ENCODE data around the gene HLA-DQB1. TPM values are rescaled to one million over a fixed set of nuclear protein-coding genes. Genes with fewer than 3 reads are reported as not detected.

Gene HLA-DQB1
- total RNA-seq, 2 experiments from 2014 or later = 16.5 to 19.0 TPM

DNA sequence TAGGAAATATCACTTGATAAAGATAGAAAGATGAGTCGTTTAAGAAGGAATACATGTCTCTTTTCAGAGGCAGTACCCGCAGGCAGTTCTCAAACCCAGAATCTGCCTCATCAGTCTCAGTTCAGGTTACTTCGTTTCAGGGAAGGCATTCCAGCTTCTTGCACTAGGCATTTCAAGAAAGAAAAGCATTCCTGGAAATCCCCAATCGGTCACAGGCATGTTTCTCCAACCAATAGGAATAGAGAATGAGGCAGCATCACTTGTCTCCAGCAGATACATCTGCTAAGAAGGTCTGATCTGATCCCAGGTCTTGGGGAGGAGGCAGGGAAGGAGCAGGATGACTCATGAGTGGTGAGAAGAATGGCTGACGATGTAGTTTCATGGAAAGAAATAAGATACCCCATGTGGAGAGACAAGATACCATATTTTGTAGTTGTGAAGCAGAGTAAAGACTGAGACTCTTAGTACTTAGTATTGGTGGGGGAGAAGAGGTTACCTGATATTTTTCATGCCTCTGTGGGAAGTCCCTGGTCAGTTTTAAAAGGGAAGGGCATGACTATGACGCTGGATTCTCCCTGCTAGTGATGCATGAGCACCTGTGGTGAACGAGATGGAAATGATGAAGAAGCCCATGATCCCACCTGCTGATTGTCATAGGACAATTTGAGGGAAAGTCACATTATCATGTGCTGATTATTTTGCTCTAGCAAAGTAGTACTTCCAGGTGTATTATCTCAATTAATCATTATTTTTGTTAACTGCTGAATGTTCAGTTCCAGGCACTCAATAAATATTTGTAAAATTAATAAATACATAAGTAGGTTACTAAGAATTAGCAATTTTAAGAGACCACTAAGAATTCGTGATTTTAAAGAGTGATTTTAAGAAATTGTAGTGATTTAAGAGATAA, 56.5 kb downstream of the HLA-DQB1 start:
- Mint-ChIP-seq H3K9me3 (no peaks in the 10 kb centered on the region), H3K27me3 (peaks cover 3% of the 10 kb centered on the region), H3K36me3 (peaks cover 4% of the 10 kb centered on the region), H3K27ac (no peak overlapping the region), H3K4me3 (no peak overlapping the region), H3K4me1 (no peaks in the 10 kb centered on the region)
- DNase-seq = no peak
- POLR2A ChIA-PET = interaction anchor here (0.9 to 1.0 kb wide), 2 partner anchors 13 to 178 kb away, joined by 3 to 5 read pairs; no protein-coding TSS in a partner anchor
- peak; percentile 100 for ATAC-seq (ENCODE audit: low read depth)

Other genes with a start within 250 kb of the HLA-DQB1 start
- 10 to 100 TPM; 25.8 to 26.1 TPM for gene HLA-DRA, start 226.8 kb downstream of the HLA-DQB1 start, total RNA-seq
- gene HLA-DRB5, start 136.4 kb downstream of the HLA-DQB1 start, total RNA-seq = under 1 TPM in 1 of 2 experiments, not detected in 1; 0.26 TPM
- gene HLA-DRB1, start 76.8 kb downstream of the HLA-DQB1 start, total RNA-seq = 10 to 100 TPM; 11.8 to 12.1 TPM
- 1 to 10 TPM; 3.9 to 4.6 TPM for gene HLA-DQA1, start 29.3 kb downstream of the HLA-DQB1 start, total RNA-seq
- gene HLA-DQA2, start 74.7 kb upstream of the HLA-DQB1 start, total RNA-seq = under 1 TPM in 1 of 2 experiments, not detected in 1; 0.34 TPM
- not detected for gene HLA-DQB2, start 96.9 kb upstream of the HLA-DQB1 start, total RNA-seq
- gene HLA-DOB, start 150.3 kb upstream of the HLA-DQB1 start, total RNA-seq = 1 to 10 TPM; 2.4 to 3.1 TPM
- 100 to 1,000 TPM; 209 to 210 TPM for gene TAP2, start 172.1 kb upstream of the HLA-DQB1 start, total RNA-seq
- 100 to 1,000 TPM; 308 to 327 TPM for gene PSMB8, start 177.4 kb upstream of the HLA-DQB1 start, total RNA-seq
- gene TAP1, start 187.0 kb upstream of the HLA-DQB1 start, total RNA-seq = 100 to 1,000 TPM; 315 to 323 TPM
- 100 to 1,000 TPM; 353 to 356 TPM for gene PSMB9, start 187.5 kb upstream of the HLA-DQB1 start, total RNA-seq